Measurements from ENCODE around the gene MTCL3.

MTCL3 gene

DNA sequence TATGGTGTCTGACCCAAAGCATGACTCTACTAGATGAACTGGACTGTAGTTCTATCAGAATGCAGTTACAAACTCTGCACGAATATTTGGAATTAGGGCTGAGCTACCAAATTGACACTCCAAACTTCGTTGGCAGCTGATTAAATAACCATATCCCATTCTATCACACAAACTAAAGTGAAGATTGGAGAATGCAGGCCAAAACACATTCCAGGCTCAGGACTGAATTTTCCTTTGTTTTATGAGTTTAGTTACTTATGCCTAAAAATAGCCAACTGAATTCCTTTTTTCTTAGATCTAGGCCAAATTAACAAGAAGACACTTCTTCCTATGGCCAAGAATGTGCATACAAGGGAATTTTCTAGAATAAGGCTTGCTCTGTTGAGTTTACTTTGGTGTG is 50.2 kb downstream of the MTCL3 start:
- no peak for TF ChIP-seq CTCF (IDR thresholded peaks at IDR 0.05; ENCODE audit: unreplicated experiment)
- Mint-ChIP-seq H3K36me3 (ENCODE audit: insufficient read depth, unreplicated experiment) (no peaks in the 10 kb centered on the region), H3K4me3 (ENCODE audit: unreplicated experiment) (no peak overlapping the region), H3K27ac (ENCODE audit: low read depth, unreplicated experiment) (no peak overlapping the region), H3K27me3 (ENCODE audit: insufficient read depth, unreplicated experiment) (no peaks in the 10 kb centered on the region), H3K4me1 (ENCODE audit: insufficient read depth, unreplicated experiment) (no peaks in the 10 kb centered on the region), H3K9me3 (ENCODE audit: unreplicated experiment) (no peaks in the 10 kb centered on the region)
- POLR2A ChIA-PET, result no interaction called here
- CTCF ChIA-PET, result interaction anchor here (0.5 to 1.0 kb wide), 3 partner anchors 27 to 594 kb away, joined by 3 to 4 read pairs (median 3); no protein-coding TSS in a partner anchor
- no peak for DNase-seq (ENCODE audit: unreplicated experiment)
- BruUV-seq (replicated peaks), result no TSS peak
- intact Hi-C loops (cut with micrococcal nuclease), result loop anchor here (10.0 kb wide), 2 partner anchors 124 to 176 kb away; partner anchors contain the start of gene ECHDC1

- intact Hi-C loops (cut with micrococcal nuclease), result loop anchor here (10.0 kb wide), 2 partner anchors 122 to 178 kb away; partner anchors contain the start of gene ECHDC1
- CTCF ChIA-PET, result interaction anchor here (0.6 to 6.6 kb wide), 25 partner anchors 10 to 662 kb away, joined by 3 to 92 read pairs (median 4); partner anchors contain the start of genes MTCL3 and RNF146
- TF ChIP-seq CTCF (IDR thresholded peaks at IDR 0.05; ENCODE audit: unreplicated experiment), result no peak
- no peaks in the 10 kb centered on the region for H3K27me3 Mint-ChIP-seq (ENCODE audit: insufficient read depth, unreplicated experiment)
- no peak overlapping the region for H3K27ac Mint-ChIP-seq (ENCODE audit: low read depth, unreplicated experiment)
- H3K4me3 Mint-ChIP-seq (ENCODE audit: unreplicated experiment), result no peak overlapping the region
- H3K36me3 Mint-ChIP-seq (ENCODE audit: insufficient read depth, unreplicated experiment), result no peaks in the 10 kb centered on the region
- no peak for DNase-seq (ENCODE audit: unreplicated experiment)
- H3K4me1 Mint-ChIP-seq (ENCODE audit: insufficient read depth, unreplicated experiment), result no peaks in the 10 kb centered on the region
- H3K9me3 Mint-ChIP-seq (ENCODE audit: unreplicated experiment), result no peaks in the 10 kb centered on the region
- POLR2A ChIA-PET, result interaction anchor here (0.5 to 1.1 kb wide), 2 partner anchors 28 to 44 kb away, joined by 3 read pairs; no protein-coding TSS in a partner anchor
- BruUV-seq (replicated peaks), result no TSS peak
Observed at GRCh38 chr6:127466416-127466815, 52.7 kb downstream of the MTCL3 start.

GRCh38 chr6:127464881-127465459 is 54.2 kb downstream of the MTCL3 start:
- ChIA-PET POLR2A (interaction anchor here (0.5 to 1.2 kb wide), 2 partner anchors 10 to 73 kb away, joined by 3 read pairs; no protein-coding TSS in a partner anchor), CTCF (interaction anchor here (0.7 to 6.6 kb wide), 11 partner anchors 10 to 161 kb away, joined by 3 to 92 read pairs (median 6); partner anchors contain the start of gene MTCL3)
- no peak overlapping the region for H3K27ac Mint-ChIP-seq (ENCODE audit: low read depth, unreplicated experiment)
- H3K4me3 Mint-ChIP-seq (ENCODE audit: unreplicated experiment), result no peak overlapping the region
- H3K36me3 Mint-ChIP-seq (ENCODE audit: insufficient read depth, unreplicated experiment), result no peaks in the 10 kb centered on the region
- H3K9me3 Mint-ChIP-seq (ENCODE audit: unreplicated experiment), result no peaks in the 10 kb centered on the region
- intact Hi-C loops (cut with micrococcal nuclease), result loop anchor here (1.0 to 10.0 kb wide), 4 partner anchors 74 to 180 kb away; partner anchors contain the start of gene ECHDC1
- no peaks in the 10 kb centered on the region for H3K4me1 Mint-ChIP-seq (ENCODE audit: insufficient read depth, unreplicated experiment)
- H3K27me3 Mint-ChIP-seq (ENCODE audit: insufficient read depth, unreplicated experiment), result no peaks in the 10 kb centered on the region
- DNase-seq (ENCODE audit: unreplicated experiment), result peak; percentile 68
- TF ChIP-seq CTCF (IDR thresholded peaks at IDR 0.05; ENCODE audit: unreplicated experiment), result peak; percentile 77
- BruUV-seq (replicated peaks), result no TSS peak

GRCh38 chr6:127464161-127464880 is 54.8 kb downstream of the MTCL3 start:
- intact Hi-C loops (cut with micrococcal nuclease), result loop anchor here (10.0 kb wide), 2 partner anchors 120 to 180 kb away; partner anchors contain the start of gene ECHDC1
- H3K27ac Mint-ChIP-seq (ENCODE audit: low read depth, unreplicated experiment), result no peak overlapping the region

More at GRCh38 chr6:127464161-127464880, 54.8 kb downstream of the MTCL3 start:
- CTCF ChIA-PET, result interaction anchor here (0.6 to 6.6 kb wide), 16 partner anchors 11 to 198 kb away, joined by 3 to 92 read pairs (median 4); partner anchors contain the start of gene RNF146
- H3K9me3 Mint-ChIP-seq (ENCODE audit: unreplicated experiment), result no peaks in the 10 kb centered on the region
- TF ChIP-seq CTCF (IDR thresholded peaks at IDR 0.05; ENCODE audit: unreplicated experiment), result no peak
- no peaks in the 10 kb centered on the region for H3K27me3 Mint-ChIP-seq (ENCODE audit: insufficient read depth, unreplicated experiment)
- H3K4me3 Mint-ChIP-seq (ENCODE audit: unreplicated experiment), result no peak overlapping the region
- H3K4me1 Mint-ChIP-seq (ENCODE audit: insufficient read depth, unreplicated experiment), result no peaks in the 10 kb centered on the region
- POLR2A ChIA-PET, result interaction anchor here (0.5 to 1.2 kb wide), 2 partner anchors 11 to 74 kb away, joined by 3 read pairs; no protein-coding TSS in a partner anchor
- no peaks in the 10 kb centered on the region for H3K36me3 Mint-ChIP-seq (ENCODE audit: insufficient read depth, unreplicated experiment)
- BruUV-seq (replicated peaks), result no TSS peak
- DNase-seq (ENCODE audit: unreplicated experiment), result no peak

Data from MCF 10A (cell line).